Measurements from ENCODE around the gene SHC3. TPM values are rescaled to one million over a fixed set of nuclear protein-coding genes. Genes with fewer than 3 reads are reported as not detected.

SHC3 gene
- polyA plus RNA-seq, 1 donor from 2014 or later: 22.9 TPM

GRCh38 chr9:88993327-88993726, 185.3 kb downstream of the SHC3 start:
- no peaks in the 10 kb centered on the region for H3K9me3 ChIP-seq (ENCODE audit: low read length)
- no peaks in the 10 kb centered on the region for H4K20me1 ChIP-seq (ENCODE audit: insufficient read depth)
- no peaks in the 10 kb centered on the region for H3K79me2 ChIP-seq (replicated peaks; ENCODE audit: insufficient read depth, low read length)
- H3F3A ChIP-seq (ENCODE audit: insufficient read depth, low read length, poor library complexity, severe bottlenecking): no peaks in the 10 kb centered on the region
- no peak overlapping the region for H3K4me3 ChIP-seq (ENCODE audit: low read length)
- no peaks in the 10 kb centered on the region for H3K36me3 ChIP-seq (ENCODE audit: insufficient read depth, low read length)
- H3K27me3 ChIP-seq (ENCODE audit: insufficient read depth, low read depth, low read length): peaks cover 48% of the 10 kb centered on the region
- no peak overlapping the region for H2AFZ ChIP-seq (ENCODE audit: low read depth, low read length)
- no peak overlapping the region for H3K9ac ChIP-seq (ENCODE audit: low read length)
- no peaks in the 10 kb centered on the region for H3K9me2 ChIP-seq (ENCODE audit: insufficient read depth, low read length)
- TF ChIP-seq TAF1 (IDR thresholded peaks at IDR 0.05; ENCODE audit: low read depth): no peak
- no peak for TF ChIP-seq SMC3 (conservative IDR thresholded peaks at IDR 0.05; ENCODE audit: poor library complexity)
- no peak for TF ChIP-seq EZH2 (IDR thresholded peaks at IDR 0.05; ENCODE audit: borderline replicate concordance, insufficient read depth, low read length, poor library complexity, severe bottlenecking)
- no peak for TF ChIP-seq EP300 (conservative IDR thresholded peaks at IDR 0.05; ENCODE audit: poor library complexity, severe bottlenecking)
- TF ChIP-seq, protein P1, sequence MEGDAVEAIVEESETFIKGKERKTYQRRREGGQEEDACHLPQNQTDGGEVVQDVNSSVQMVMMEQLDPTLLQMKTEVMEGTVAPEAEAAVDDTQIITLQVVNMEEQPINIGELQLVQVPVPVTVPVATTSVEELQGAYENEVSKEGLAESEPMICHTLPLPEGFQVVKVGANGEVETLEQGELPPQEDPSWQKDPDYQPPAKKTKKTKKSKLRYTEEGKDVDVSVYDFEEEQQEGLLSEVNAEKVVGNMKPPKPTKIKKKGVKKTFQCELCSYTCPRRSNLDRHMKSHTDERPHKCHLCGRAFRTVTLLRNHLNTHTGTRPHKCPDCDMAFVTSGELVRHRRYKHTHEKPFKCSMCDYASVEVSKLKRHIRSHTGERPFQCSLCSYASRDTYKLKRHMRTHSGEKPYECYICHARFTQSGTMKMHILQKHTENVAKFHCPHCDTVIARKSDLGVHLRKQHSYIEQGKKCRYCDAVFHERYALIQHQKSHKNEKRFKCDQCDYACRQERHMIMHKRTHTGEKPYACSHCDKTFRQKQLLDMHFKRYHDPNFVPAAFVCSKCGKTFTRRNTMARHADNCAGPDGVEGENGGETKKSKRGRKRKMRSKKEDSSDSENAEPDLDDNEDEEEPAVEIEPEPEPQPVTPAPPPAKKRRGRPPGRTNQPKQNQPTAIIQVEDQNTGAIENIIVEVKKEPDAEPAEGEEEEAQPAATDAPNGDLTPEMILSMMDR (IDR thresholded peaks at IDR 0.05; ENCODE audit: poor library complexity, severe bottlenecking): no peak
- TF ChIP-seq POLR2AphosphoS5 (IDR thresholded peaks at IDR 0.05): no peak
- TF ChIP-seq REST (IDR thresholded peaks at IDR 0.05; ENCODE audit: borderline replicate concordance): no peak
- TF ChIP-seq RAD21 (conservative IDR thresholded peaks at IDR 0.05): no peak
- TF ChIP-seq MXI1 (conservative IDR thresholded peaks at IDR 0.05; ENCODE audit: poor library complexity, severe bottlenecking): no peak
- H3K27ac ChIP-seq (ENCODE audit: low read length): no peak overlapping the region
- no peak overlapping the region for H3K4me2 ChIP-seq (ENCODE audit: low read length)

DNA sequence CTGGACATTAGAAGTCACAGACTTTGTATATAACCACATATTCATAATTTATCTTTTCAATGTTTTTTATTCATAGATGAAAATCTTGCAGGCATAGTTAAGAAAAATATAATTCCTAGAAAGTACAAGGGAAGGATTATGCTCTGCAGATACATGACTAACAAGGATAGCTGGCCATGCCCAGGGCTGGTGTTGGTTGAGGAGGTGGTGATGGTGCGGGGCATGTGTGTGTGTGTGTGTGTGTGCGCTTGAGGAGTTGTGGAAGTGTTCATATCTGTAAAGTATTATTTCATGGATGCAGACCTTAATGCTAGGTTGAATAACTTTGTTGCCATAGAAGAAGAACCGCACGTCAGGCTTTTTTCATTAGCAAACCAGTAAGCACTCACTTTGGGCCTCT, 186.1 kb downstream of the SHC3 start:
- Histone ChIP-seq H3K27me3 (ENCODE audit: insufficient read depth, low read depth, low read length) (peaks cover 48% of the 10 kb centered on the region), H3K9me2 (ENCODE audit: insufficient read depth, low read length) (no peaks in the 10 kb centered on the region), H3K4me2 (ENCODE audit: low read length) (no peak overlapping the region), H3K9me3 (ENCODE audit: low read length) (no peaks in the 10 kb centered on the region), H4K20me1 (ENCODE audit: insufficient read depth) (no peaks in the 10 kb centered on the region), H3K9ac (ENCODE audit: low read length) (no peak overlapping the region), H3K4me3 (ENCODE audit: low read length) (no peak overlapping the region), H2AFZ (ENCODE audit: low read depth, low read length) (no peak overlapping the region), H3K27ac (ENCODE audit: low read length) (no peak overlapping the region), H3F3A (ENCODE audit: insufficient read depth, low read length, poor library complexity, severe bottlenecking) (no peaks in the 10 kb centered on the region), H3K36me3 (ENCODE audit: insufficient read depth, low read length) (no peaks in the 10 kb centered on the region), H3K79me2 (replicated peaks; ENCODE audit: insufficient read depth, low read length) (no peaks in the 10 kb centered on the region)
- TF ChIP-seq EP300 (conservative IDR thresholded peaks at IDR 0.05; ENCODE audit: poor library complexity, severe bottlenecking) (no peak), REST (IDR thresholded peaks at IDR 0.05; ENCODE audit: borderline replicate concordance) (no peak), POLR2AphosphoS5 (IDR thresholded peaks at IDR 0.05) (no peak), TAF1 (IDR thresholded peaks at IDR 0.05; ENCODE audit: low read depth) (no peak), SMC3 (conservative IDR thresholded peaks at IDR 0.05; ENCODE audit: poor library complexity) (no peak), EZH2 (IDR thresholded peaks at IDR 0.05; ENCODE audit: borderline replicate concordance, insufficient read depth, low read length, poor library complexity, severe bottlenecking) (no peak), MXI1 (conservative IDR thresholded peaks at IDR 0.05; ENCODE audit: poor library complexity, severe bottlenecking) (no peak), RAD21 (conservative IDR thresholded peaks at IDR 0.05) (no peak)
- TF ChIP-seq, protein P1 (IDR thresholded peaks at IDR 0.05; ENCODE audit: poor library complexity, severe bottlenecking): no peak

Data from neural cell (in vitro differentiated cells).